HEK293 (cell line): ENCODE data around the gene MAP3K12.

Experiments
- CTCF ChIA-PET: fragments of 350-600 bp; formaldehyde crosslinking; extraction: SDS; loops from one replicate; lab custom pipeline; 2021; ENCODE audit warnings: antibody characterized with exemption; lab: Yijun Ruan, JAX
- POLR2A ChIA-PET: fragments of 300-600 bp; formaldehyde crosslinking; extraction: SDS; loops from one replicate; lab custom pipeline; 2020; ENCODE audit warnings: antibody characterized with exemption, inconsistent platforms; lab: Yijun Ruan, JAX
- H3K27ac ChIP-seq: fragments of 200-500 bp; sonication (Bioruptor generic); 2 replicates; pipeline ENCODE4 v1.5.1; 2014; ENCODE audit warnings: low read depth, low read length, control low read depth, inconsistent platforms; ENCODE audit errors: extremely low read depth
- H3K36me3 ChIP-seq, 2 experiments: fragments of 200-500 bp in 1 of 2; sonication (Bioruptor generic) in 1 of 2; 1 replicate in 1 of 2; 2 replicates in 1 of 2; pipeline ENCODE4 v1.5.1; 2014 to 2017; ENCODE audit warnings: inconsistent platforms in 2 of 2, low read length in 2 of 2; ENCODE audit not compliant: control insufficient read depth in 2 of 2, insufficient read depth in 1 of 2
- H3K4me1 ChIP-seq: fragments of 200-500 bp; sonication (Bioruptor generic); 2 replicates; pipeline ENCODE4 v1.5.1; 2014; ENCODE audit warnings: mild to moderate bottlenecking, low read length, inconsistent platforms; ENCODE audit not compliant: control insufficient read depth, insufficient read depth
- H3K4me3 ChIP-seq: 2 replicates; pipeline ENCODE4 v1.5.1; 2011; ENCODE audit warnings: low read depth, mild to moderate bottlenecking, control low read depth, low read length, moderate library complexity
- H3K9me3 ChIP-seq: fragments of 200-500 bp; sonication (Bioruptor generic); 2 replicates; pipeline ENCODE4 v1.5.1; 2014; ENCODE audit warnings: low read depth, low read length, inconsistent platforms; ENCODE audit not compliant: control insufficient read depth, insufficient read depth
- GFI1B ChIP-seq: fragments of 450-650 bp; formaldehyde crosslinking; IDR thresholded peaks from 2 replicates; pipeline ENCODE4 v1.5.1; 2016; ENCODE audit warnings: missing biosample characterization, missing genetic modification characterization
- HOXC10 ChIP-seq: sonication (generic); formaldehyde crosslinking; IDR thresholded peaks from 2 replicates; pipeline ENCODE4 v1.8.1; 2023; ENCODE audit warnings: mild to moderate bottlenecking, missing genetic modification reagents
- MZF1 ChIP-seq: fragments of 450-650 bp; formaldehyde crosslinking; IDR thresholded peaks from 2 replicates; pipeline ENCODE4 v1.5.1; 2017; ENCODE audit warnings: missing biosample characterization, missing genetic modification characterization, borderline replicate concordance
- PRDM10 ChIP-seq: fragments of 450-650 bp; formaldehyde crosslinking; IDR thresholded peaks from 2 replicates; pipeline ENCODE4 v1.5.1; 2016; ENCODE audit warnings: missing biosample characterization, missing genetic modification characterization
- PRDM4 ChIP-seq: fragments of 450-650 bp; formaldehyde crosslinking; IDR thresholded peaks from 2 replicates; pipeline ENCODE4 v1.5.1; 2017; ENCODE audit warnings: missing biosample characterization, missing genetic modification characterization
- YY2 ChIP-seq: fragments of 450-650 bp; formaldehyde crosslinking; IDR thresholded peaks from 2 replicates; pipeline ENCODE4 v1.5.1; 2016; ENCODE audit warnings: missing biosample characterization, missing genetic modification characterization
- ZBTB8A ChIP-seq: fragments of 450-650 bp; formaldehyde crosslinking; IDR thresholded peaks from 2 replicates; pipeline ENCODE4 v1.5.1; 2016; ENCODE audit warnings: missing biosample characterization, missing genetic modification characterization
- ZFP37 ChIP-seq: fragments of 450-650 bp; formaldehyde crosslinking; IDR thresholded peaks from 2 replicates; pipeline ENCODE4 v1.5.1; 2016; ENCODE audit warnings: missing biosample characterization, missing genetic modification characterization
- ZNF175 ChIP-seq: fragments of 450-650 bp; formaldehyde crosslinking; IDR thresholded peaks from 2 replicates; pipeline ENCODE4 v1.5.1; 2016; ENCODE audit warnings: missing biosample characterization, missing genetic modification characterization
- ZNF214 ChIP-seq: fragments of 450-650 bp; formaldehyde crosslinking; IDR thresholded peaks from 2 replicates; pipeline ENCODE4 v1.5.1; 2017; ENCODE audit warnings: missing biosample characterization, mild to moderate bottlenecking, missing genetic modification characterization, borderline replicate concordance
- ZNF223 ChIP-seq: fragments of 450-650 bp; formaldehyde crosslinking; IDR thresholded peaks from 2 replicates; pipeline ENCODE4 v1.5.1; 2016; ENCODE audit warnings: missing biosample characterization, missing genetic modification characterization
- ZNF23 ChIP-seq: fragments of 450-650 bp; formaldehyde crosslinking; IDR thresholded peaks from 2 replicates; pipeline ENCODE4 v1.5.1; 2016; ENCODE audit warnings: missing biosample characterization, missing genetic modification characterization, borderline replicate concordance
- ZNF248 ChIP-seq: fragments of 450-650 bp; formaldehyde crosslinking; IDR thresholded peaks from 2 replicates; pipeline ENCODE4 v1.5.1; 2017; ENCODE audit warnings: missing biosample characterization, missing genetic modification characterization
- ZNF416 ChIP-seq: fragments of 450-650 bp; formaldehyde crosslinking; IDR thresholded peaks from 2 replicates; pipeline ENCODE4 v1.5.1; 2016; ENCODE audit warnings: missing biosample characterization, missing genetic modification characterization
- ZNF530 ChIP-seq: fragments of 450-650 bp; formaldehyde crosslinking; IDR thresholded peaks from 2 replicates; pipeline ENCODE4 v1.5.1; 2016; ENCODE audit warnings: low read depth, missing biosample characterization, missing genetic modification characterization
- ZNF560 ChIP-seq: fragments of 450-650 bp; formaldehyde crosslinking; IDR thresholded peaks from 2 replicates; pipeline ENCODE4 v1.5.1; 2017; ENCODE audit warnings: missing biosample characterization, missing genetic modification characterization, borderline replicate concordance
- ZNF585B ChIP-seq: fragments of 450-650 bp; formaldehyde crosslinking; IDR thresholded peaks from 2 replicates; pipeline ENCODE4 v1.5.1; 2016; ENCODE audit warnings: missing biosample characterization, missing genetic modification characterization
- ZNF623 ChIP-seq: fragments of 450-650 bp; formaldehyde crosslinking; IDR thresholded peaks from 2 replicates; pipeline ENCODE4 v1.5.1; 2016; ENCODE audit warnings: missing biosample characterization, missing genetic modification characterization
- ZNF660 ChIP-seq: fragments of 450-650 bp; IDR thresholded peaks from 2 replicates; pipeline ENCODE4 v1.5.1; 2018; ENCODE audit warnings: missing biosample characterization, mild to moderate bottlenecking, missing genetic modification characterization
- ZNF664 ChIP-seq: fragments of 450-650 bp; formaldehyde crosslinking; IDR thresholded peaks from 2 replicates; pipeline ENCODE4 v1.5.1; 2016; ENCODE audit warnings: missing biosample characterization, missing genetic modification characterization
- ZNF677 ChIP-seq: fragments of 450-650 bp; IDR thresholded peaks from 2 replicates; pipeline ENCODE4 v1.5.0; 2018; ENCODE audit warnings: missing biosample characterization, mild to moderate bottlenecking, missing genetic modification characterization, moderate library complexity
- ZNF704 ChIP-seq: fragments of 450-650 bp; formaldehyde crosslinking; IDR thresholded peaks from 2 replicates; pipeline ENCODE4 v1.5.1; 2016; ENCODE audit warnings: missing biosample characterization, missing genetic modification characterization
- ZNF707 ChIP-seq: fragments of 450-650 bp; formaldehyde crosslinking; IDR thresholded peaks from 2 replicates; pipeline ENCODE4 v1.5.1; 2016; ENCODE audit warnings: missing biosample characterization, missing genetic modification characterization
- ZNF776 ChIP-seq: fragments of 450-650 bp; formaldehyde crosslinking; IDR thresholded peaks from 2 replicates; pipeline ENCODE4 v1.5.0; 2017; ENCODE audit warnings: missing biosample characterization, missing genetic modification characterization, borderline replicate concordance
- ZNF792 ChIP-seq: fragments of 450-650 bp; formaldehyde crosslinking; IDR thresholded peaks from 2 replicates; pipeline ENCODE4 v1.5.1; 2016; ENCODE audit warnings: missing biosample characterization, missing genetic modification characterization
- ZSCAN4 ChIP-seq: fragments of 450-650 bp; formaldehyde crosslinking; IDR thresholded peaks from 2 replicates; pipeline ENCODE4 v1.5.1; 2017; ENCODE audit warnings: missing biosample characterization, missing genetic modification characterization
- TF ChIP-seq, protein P1 (sequence below): fragments of 450-650 bp; formaldehyde crosslinking; IDR thresholded peaks from 2 replicates; pipeline ENCODE4 v1.5.1; 2016; ENCODE audit warnings: missing biosample characterization, missing genetic modification characterization
- TF ChIP-seq, protein P2 (sequence below): fragments of 450-650 bp; formaldehyde crosslinking; IDR thresholded peaks from 2 replicates; pipeline ENCODE4; 2016; ENCODE audit warnings: missing biosample characterization, missing genetic modification characterization

Gene MAP3K12

GRCh38 chr12:53538209-53538689 is 39.0 kb upstream of the MAP3K12 start:
- CTCF ChIA-PET = interaction anchor here (0.5 to 1.9 kb wide), 5 partner anchors 11 to 768 kb away, joined by 3 to 12 read pairs (median 5); partner anchors contain the start of gene ATP5MC2
- POLR2A ChIA-PET = interaction anchor here (0.9 to 1.0 kb wide), 2 partner anchors 85 to 137 kb away, joined by 3 read pairs; partner anchors contain the start of gene ATP5MC2
- Histone ChIP-seq H3K9me3 (no peaks in the 10 kb centered on the region), H3K27ac (peak overlapping the region; percentile 0; the same call in 1 of the 2 replicates), H3K4me3 (no peak overlapping the region), H3K4me1 (peaks cover 3% of the 10 kb centered on the region; the same call in 1 of the 2 replicates), H3K36me3 (peaks cover 30 to 56% of the 10 kb centered on the region in 2 experiments)
- no peak for TF ChIP-seq ZNF707 (tag by site-specific recombination)
- no peak for TF ChIP-seq YY2 (tag by site-specific recombination)
- no peak for TF ChIP-seq HOXC10 (CRISPR knock-in tag)
- TF ChIP-seq ZNF792 (tag by site-specific recombination) = no peak
- TF ChIP-seq ZBTB8A (tag by site-specific recombination) = 0 out of 2 replicates have a peak, but pooled peaks have one; percentile 11
- TF ChIP-seq ZNF223 (tag by site-specific recombination) = no peak
- TF ChIP-seq ZNF175 (tag by site-specific recombination) = no peak
- TF ChIP-seq PRDM4 (tag by site-specific recombination) = 0 out of 2 replicates have a peak, but pooled peaks have one; percentile 23
- no peak for TF ChIP-seq ZNF585B (tag by site-specific recombination)
- no peak for TF ChIP-seq ZSCAN4 (tag by site-specific recombination)
- TF ChIP-seq ZNF623 (tag by site-specific recombination) = no peak
- no peak for TF ChIP-seq ZNF248 (tag by site-specific recombination)
- TF ChIP-seq ZNF560 (tag by site-specific recombination) = no peak
- TF ChIP-seq, protein P1, sequence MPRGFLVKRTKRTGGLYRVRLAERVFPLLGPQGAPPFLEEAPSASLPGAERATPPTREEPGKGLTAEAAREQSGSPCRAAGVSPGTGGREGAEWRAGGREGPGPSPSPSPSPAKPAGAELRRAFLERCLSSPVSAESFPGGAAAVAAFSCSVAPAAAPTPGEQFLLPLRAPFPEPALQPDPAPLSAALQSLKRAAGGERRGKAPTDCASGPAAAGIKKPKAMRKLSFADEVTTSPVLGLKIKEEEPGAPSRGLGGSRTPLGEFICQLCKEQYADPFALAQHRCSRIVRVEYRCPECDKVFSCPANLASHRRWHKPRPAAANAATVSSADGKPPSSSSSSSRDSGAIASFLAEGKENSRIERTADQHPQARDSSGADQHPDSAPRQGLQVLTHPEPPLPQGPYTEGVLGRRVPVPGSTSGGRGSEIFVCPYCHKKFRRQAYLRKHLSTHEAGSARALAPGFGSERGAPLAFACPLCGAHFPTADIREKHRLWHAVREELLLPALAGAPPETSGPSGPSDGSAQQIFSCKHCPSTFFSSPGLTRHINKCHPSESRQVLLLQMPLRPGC = no peak
- no peak for TF ChIP-seq ZNF530 (tag by site-specific recombination)
- no peak for TF ChIP-seq ZNF776
- no peak for TF ChIP-seq ZNF23 (tag by site-specific recombination)
- TF ChIP-seq ZNF704 (tag by site-specific recombination) = no peak
- TF ChIP-seq PRDM10 (tag by site-specific recombination) = peak; percentile 27; the same call in 1 of the 2 replicates
- TF ChIP-seq ZFP37 (tag by site-specific recombination) = no peak
- no peak for TF ChIP-seq MZF1 (tag by site-specific recombination)
- no peak for TF ChIP-seq ZNF660
- no peak for TF ChIP-seq GFI1B (tag by site-specific recombination)
- no peak for TF ChIP-seq ZNF416 (tag by site-specific recombination)
- TF ChIP-seq ZNF214 (tag by site-specific recombination) = no peak
- TF ChIP-seq ZNF677 (tag by site-specific recombination) = no peak
- TF ChIP-seq ZNF664 = no peak
- TF ChIP-seq, protein P2, sequence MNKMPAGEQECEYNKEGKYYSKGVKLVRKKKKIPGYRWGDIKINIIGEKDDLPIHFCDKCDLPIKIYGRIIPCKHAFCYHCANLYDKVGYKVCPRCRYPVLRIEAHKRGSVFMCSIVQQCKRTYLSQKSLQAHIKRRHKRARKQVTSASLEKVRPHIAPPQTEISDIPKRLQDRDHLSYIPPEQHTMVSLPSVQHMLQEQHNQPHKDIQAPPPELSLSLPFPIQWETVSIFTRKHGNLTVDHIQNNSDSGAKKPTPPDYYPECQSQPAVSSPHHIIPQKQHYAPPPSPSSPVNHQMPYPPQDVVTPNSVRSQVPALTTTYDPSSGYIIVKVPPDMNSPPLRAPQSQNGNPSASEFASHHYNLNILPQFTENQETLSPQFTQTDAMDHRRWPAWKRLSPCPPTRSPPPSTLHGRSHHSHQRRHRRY (tag by site-specific recombination) = no peak
